Epithelial cell of esophagus (primary cell): ENCODE measurements around the gene CHD9.

ENCODE experiments used
- DNase-seq: peaks from one replicate; pipeline ENCODE4 v3.0.0; 2010; ENCODE audit warnings: low read depth
- H3K4me3 ChIP-seq: 2 replicates; pipeline ENCODE4 v1.5.1; 2011; ENCODE audit warnings: mild to moderate bottlenecking, low read length, control low read depth
- CTCF ChIP-seq: IDR thresholded peaks from 2 replicates; pipeline ENCODE4 v1.5.1; 2011; ENCODE audit warnings: low read depth, mild to moderate bottlenecking, low read length, control low read depth, inconsistent platforms; ENCODE audit not compliant: insufficient read depth; ENCODE audit errors: missing control alignments

Gene CHD9

GRCh38 chr16:53358884-53359283 is 304.1 kb downstream of the CHD9 start:
- no peak for TF ChIP-seq CTCF
- DNase-seq = no peak
- no peak overlapping the region for H3K4me3 ChIP-seq

- H3K4me3 ChIP-seq = no peak overlapping the region
- peak; percentile 48 for DNase-seq
- no peak for TF ChIP-seq CTCF
Measured at GRCh38 chr16:53369921-53370320, 315.1 kb downstream of the CHD9 start.

- no peak for DNase-seq
- no peak overlapping the region for H3K4me3 ChIP-seq
- TF ChIP-seq CTCF = no peak
Measured at GRCh38 chr16:53370827-53371226, 316.0 kb downstream of the CHD9 start.

GRCh38 chr16:53372992-53373871 is 318.4 kb downstream of the CHD9 start:
- peak overlapping the region; percentile 59 for H3K4me3 ChIP-seq
- no peak for TF ChIP-seq CTCF
- DNase-seq = peak; percentile 73

- TF ChIP-seq CTCF = no peak
- no peak overlapping the region for H3K4me3 ChIP-seq
- DNase-seq = no peak
Measured at GRCh38 chr16:53374800-53375199, 320.0 kb downstream of the CHD9 start.

GRCh38 chr16:53378138-53378537 is 323.3 kb downstream of the CHD9 start:
- DNase-seq = peak; percentile 81

More at GRCh38 chr16:53378138-53378537, 323.3 kb downstream of the CHD9 start:
- H3K4me3 ChIP-seq = no peak overlapping the region
- TF ChIP-seq CTCF = no peak
